ENCODE results near the gene ADCK1.
"Not testable (repeated sequence)": the region's sequence is repeated elsewhere in the genome, so short reads cannot be mapped to it uniquely, and the experiment has no call there.

Gene ADCK1

DNA sequence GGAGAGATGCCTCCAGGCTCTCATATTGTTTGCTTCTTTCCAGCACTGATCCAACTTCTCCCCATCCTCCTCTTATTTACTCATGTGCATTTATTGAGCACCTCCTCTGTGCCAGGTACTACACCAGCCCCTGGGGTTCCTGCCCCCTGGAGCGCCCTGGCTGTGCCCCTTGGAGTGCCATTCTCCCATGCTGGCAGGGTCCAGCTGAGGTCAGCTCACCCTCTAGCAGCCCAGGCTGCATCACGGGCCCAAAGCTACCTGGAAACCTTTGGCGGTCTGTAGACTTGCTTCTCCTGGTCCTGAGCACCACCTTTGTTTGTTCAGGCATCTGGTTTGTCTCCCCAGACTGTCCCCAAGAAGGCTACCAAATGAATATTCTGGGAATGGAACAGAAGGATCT, 67.0 kb downstream of the ADCK1 start:
- DNase-seq (ENCODE audit: low spot score) = no peak

DNA sequence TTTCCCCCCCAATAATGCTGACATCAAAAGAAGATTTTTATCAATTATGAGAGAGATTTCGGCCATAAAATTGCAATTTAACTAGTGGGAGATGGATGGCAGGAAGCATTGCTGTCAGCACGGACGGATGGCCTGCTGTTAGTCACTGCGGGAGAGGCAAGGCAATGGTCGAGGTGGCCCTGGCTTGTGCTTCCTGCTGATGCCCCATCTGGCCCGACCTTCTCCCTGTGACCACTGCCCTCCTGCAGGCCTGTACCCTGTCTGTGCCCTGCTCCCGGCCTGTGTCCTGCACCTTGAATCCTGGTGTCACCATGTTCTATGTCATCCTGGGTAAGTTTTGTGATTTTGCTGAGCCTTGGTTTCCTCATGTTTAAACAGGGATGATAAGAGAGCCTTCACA, 67.6 kb downstream of the ADCK1 start:
- no peak for DNase-seq (ENCODE audit: low spot score)

DNA sequence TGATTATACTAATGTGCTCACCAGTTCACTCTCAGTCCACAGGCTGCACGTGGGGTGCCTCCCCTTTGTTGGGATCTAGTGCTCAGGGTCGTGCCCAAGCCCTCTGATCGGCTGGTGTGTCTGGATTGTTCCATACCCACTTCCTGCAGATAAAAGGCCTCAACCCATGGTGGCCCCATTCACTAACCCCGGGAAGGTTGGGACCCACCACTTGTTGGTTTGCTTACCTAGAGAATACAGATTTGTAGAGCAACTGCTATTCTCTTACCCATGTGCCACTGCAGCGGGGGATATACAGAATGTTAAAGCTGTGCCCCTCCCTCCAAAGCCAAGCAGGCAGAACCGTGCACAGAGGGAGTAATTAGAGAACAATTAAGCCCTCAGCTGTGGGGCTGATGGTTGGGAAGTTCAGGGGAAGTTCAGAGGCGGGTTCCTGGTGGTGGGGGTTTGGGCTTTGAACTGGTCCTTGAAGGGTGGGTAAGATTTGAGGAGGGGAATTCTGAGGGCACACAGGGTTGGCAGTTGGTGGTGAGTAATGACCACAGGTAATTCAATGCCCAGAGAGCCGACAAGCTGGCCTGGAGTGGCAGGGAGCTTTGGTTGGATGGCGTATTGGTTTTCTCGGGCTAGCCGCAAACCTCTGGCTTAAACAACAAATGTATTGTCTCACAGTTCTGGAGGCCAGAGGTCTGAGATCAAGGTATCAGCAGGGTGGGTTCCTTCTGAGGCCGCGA, 68.8 kb downstream of the ADCK1 start:
- DNase-seq (ENCODE audit: low spot score) = no peak

DNA sequence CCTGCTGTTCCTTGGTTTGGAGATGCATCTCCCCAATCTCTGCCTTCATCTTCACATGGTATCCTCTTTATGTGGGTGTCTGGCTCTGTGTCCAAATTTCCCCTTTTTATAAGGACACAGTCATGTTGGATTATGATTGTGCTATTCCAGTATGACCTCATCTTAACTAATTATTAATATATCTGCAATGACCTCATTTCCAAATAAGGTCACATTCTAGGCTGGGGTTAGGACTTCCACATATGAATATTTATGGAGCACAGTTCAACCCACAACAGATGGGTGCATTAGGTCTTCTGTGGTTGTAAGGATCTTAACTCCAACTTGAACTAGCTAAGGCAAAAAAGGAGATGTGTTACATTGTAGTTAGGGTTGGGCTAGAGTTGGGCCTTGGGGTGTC, 69.4 kb downstream of the ADCK1 start:
- DNase-seq (ENCODE audit: low spot score) = no peak

DNA sequence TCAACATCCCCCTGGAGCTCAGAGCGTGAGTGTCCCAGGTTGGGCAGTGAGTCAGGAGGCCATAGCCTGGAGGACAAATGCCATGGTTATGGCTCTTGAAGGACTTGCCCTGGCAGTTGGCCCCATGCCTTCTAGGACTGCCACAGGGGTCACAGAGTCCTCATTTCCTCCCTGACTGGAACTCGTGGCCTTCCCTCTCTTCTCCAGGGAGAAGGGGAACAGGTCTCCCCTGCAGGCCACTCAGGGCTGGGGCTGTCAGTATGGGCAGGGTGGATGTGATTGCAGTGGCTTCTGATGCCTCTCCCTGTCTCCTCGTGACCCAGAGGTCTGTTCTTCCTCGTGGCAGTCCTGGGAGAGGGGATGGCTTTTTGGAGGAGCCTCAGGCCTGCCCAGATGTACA, 70.7 kb downstream of the ADCK1 start:
- no peak for DNase-seq (ENCODE audit: low spot score)

DNA sequence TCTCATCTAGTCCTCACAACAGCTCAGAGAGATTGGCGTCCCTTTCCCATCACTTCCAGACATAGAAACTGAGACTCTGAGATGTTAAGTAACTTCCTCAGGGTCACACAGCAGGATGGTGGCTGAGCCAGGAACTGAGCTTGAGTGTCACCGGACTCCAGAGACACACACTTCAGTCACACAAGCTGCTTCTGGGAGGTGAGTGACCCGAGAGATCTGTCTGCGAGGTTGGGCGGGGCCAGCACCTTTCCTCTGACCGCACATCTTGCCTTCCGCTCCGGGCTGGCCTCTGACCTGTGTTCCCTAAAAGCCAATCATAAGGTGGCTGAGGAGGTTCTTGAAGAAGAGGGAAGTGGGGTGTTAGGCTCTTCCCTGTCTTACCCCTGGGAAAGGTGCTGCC, 72.2 kb downstream of the ADCK1 start:
- DNase-seq (ENCODE audit: low spot score) = no peak

DNA sequence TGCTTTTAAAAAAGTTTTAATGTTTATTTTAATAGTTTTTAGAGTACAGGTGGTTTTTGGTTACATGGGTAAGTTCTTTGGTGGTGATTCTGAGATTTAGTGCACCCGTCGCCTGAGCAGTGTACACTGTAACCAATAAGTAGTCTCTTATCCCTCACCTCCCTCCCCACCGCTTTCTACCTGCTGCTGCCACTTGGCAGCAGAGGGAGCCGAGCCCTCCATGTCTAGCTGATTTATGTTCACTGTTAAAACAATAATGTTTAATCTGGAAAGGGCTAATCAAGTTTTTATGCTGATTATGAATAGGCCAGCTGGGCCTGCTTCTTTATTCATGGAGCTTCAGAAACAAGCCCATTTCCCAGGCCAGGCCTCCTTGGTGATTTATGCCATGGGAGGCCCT, 73.1 kb downstream of the ADCK1 start:
- no peak for DNase-seq (ENCODE audit: low spot score)

DNA sequence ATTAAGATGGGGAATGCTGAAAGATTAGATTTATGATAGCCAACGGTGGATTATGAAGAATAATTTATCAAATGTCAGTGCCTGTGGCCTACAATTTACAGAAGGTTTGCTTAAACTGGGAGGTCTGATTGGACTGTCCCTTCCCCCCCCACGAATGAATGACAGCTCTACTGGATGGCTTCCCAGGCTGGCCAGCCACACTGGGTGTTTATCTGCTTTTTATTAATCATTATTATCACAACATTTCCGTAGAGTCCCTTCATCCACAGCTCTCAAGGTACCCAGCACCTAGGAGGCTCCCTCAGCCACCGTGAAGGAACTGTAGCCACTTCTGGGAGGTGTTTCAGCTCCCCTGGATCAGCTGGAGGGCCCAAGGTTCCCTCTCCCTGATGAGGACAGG, 78.9 kb downstream of the ADCK1 start:
- DNase-seq (ENCODE audit: low spot score) = no peak

DNA sequence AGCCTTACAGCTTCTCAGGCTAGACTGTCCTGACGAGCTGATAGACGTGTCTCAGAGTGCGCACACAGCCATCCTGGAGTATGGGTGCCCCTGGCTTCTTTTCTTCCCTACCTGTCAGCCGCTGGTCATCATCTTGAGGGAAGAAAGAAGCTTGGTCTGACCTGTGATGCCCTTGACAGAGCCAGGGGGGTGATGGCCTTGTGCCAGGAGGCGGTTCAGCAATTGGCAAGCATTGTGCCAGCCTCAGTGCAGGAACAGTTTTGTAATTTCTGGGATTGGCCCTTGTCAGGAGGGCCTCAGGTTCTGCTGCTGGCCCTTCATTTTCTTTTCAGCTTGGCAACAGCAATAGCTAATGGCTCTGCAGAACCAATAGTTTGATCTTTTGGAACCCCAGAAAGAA, 80.1 kb downstream of the ADCK1 start:
- no peak for DNase-seq (ENCODE audit: low spot score)

DNA sequence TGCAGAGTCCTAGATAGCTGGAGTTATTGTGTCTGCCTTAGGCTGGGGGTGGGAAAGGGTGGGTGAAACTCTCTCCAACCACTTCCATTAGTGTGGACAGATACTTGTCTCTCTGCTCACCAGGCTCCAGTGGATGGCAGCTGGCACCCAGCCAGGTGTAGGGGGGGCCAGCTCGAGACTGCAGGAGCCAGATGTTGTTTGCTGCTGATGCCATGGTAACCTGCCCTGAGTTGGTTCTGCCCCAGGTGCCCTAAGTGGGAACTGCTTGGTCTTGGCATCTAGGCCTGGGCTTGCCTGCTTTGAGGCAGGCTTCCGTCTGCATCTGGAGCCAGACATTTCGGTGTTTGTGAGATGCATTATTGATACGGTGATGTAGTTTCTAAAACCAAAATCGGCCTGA, 82.2 kb downstream of the ADCK1 start:
- DNase-seq (ENCODE audit: low spot score) = no peak

DNA sequence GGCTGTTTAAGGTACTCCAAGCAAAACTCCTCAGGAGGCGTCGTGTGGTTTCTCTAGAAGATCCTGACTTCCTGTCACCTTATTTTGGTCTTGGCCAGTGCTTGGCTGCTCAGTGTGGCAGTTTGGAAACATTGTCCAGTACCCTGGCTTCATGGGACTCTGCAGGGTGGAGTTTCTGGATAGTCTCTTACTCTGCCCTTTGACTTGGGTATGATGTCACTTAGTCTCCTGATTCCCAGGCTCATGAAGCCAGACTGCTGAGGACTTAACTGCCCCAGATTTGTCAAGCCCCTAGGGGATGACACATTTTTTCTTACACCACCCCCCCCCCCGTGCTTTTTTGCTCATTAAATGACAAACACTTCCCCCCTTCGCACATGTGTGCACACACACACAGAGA, 82.7 kb downstream of the ADCK1 start:
- DNase-seq (ENCODE audit: low spot score) = no peak

DNA sequence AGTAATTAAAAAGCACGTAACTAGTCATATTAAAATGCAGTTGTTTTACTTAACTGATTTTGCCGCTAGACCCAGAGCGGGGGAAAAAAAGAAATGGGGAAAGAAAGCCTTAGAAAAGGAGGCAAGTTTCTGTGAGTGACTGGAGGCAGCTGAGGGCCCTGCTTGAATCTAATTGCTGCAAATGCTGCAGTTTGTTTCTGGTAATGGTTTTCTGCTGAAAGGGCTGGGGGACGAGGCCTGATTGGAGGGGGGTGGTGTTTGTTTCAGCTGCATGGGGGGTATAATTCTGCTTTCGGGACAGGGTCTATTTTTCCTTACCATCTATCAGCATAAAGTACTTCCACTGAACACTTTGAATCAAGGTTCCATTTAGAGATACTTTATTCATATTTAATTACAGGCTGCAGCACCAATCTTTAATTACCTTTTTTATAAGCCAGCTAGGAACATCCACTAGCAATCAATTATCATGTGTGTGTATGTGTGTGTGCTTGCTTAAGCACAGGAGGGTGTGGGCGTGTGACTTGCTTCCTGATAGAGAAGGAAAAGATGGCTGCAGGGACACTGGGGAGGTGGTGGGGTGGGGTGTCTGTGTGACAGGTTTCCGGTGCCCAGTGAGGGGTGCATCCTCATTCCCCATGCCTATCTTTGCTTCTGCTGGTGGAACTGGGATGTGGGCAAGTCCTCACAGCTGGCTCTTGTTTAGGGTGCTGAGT, 83.4 kb downstream of the ADCK1 start:
- DNase-seq (ENCODE audit: low spot score) = no peak

DNA sequence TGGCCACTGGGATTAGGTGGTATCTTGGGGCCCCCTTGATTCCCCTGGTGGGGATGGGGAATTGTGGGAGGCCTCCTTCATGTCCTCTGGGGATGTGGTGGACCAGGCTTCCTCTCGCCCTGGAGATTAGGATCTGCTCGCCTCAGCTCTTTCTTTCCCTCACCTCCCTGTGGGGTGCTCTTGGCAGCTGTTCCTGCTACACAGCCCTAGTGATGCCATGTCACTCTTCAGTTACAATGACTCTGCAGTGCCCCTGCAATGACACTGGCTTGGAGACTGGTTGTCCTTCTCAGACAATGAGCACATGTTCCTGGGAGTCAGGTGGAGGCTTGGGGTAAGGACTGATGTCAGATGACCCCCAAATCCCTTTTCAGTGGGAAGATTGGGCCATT, 83.9 kb downstream of the ADCK1 start:
- DNase-seq (ENCODE audit: low spot score) = no peak

DNA sequence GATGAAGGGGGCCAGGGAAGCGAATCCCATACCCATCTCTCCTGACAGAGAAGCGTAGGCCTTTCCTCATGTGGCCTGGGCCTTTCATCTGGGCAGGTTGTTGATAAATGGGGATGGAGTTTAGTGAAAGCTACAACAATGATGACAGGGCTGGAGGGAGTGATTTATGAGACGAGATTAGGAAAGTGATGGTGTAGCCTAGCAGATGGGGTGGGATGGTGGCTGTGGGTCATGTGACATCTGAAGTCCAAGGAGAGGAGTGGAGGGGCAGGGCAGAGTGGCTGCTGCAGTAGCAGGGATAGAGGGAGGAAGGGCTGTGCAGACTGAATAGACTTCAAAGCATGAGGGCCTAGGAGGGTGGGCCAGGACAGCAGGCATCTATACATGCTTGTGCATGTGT, 85.5 kb downstream of the ADCK1 start:
- DNase-seq (ENCODE audit: low spot score) = no peak

DNA sequence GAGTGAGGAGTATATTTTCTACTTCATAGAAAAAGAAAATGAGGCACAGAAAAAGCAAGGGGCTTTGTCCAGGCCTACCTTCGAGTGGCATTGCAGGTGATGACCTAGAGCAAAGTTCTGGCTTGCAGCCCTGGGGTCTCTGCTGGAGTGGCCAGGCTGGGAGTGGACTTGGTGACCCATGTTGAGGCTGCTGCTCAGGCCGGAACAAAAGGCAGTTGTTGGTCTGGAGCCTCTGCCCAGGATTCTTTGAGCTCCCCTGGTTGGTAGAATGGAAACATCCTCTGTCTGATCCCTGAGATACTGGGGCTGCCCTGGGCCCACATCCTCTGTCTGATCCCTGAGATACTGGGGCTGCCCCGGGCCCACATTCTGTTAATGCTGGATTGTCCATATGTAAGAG, 86.1 kb downstream of the ADCK1 start:
- DNase-seq (ENCODE audit: low spot score) = no peak

DNA sequence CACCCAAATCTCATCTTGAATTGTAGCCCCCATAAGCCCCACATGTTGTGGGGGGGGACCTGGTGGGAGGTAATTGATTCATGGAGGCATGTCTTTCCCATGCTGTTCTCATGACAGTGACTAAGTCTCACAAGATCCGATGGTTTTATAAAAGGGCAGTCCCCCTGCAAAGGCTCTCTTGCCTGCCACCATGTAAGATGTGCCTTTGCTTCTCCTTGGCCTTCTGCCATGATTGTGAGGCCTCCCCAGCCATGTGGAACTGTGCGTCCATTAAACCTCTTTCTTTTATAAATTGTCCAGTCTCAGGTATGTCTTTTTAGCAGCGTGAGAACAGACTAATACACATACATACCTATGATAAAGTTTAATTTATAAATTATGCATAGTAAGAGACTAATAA, 89.0 kb downstream of the ADCK1 start:
- DNase-seq (ENCODE audit: low spot score) = not testable (repeated sequence)

DNA sequence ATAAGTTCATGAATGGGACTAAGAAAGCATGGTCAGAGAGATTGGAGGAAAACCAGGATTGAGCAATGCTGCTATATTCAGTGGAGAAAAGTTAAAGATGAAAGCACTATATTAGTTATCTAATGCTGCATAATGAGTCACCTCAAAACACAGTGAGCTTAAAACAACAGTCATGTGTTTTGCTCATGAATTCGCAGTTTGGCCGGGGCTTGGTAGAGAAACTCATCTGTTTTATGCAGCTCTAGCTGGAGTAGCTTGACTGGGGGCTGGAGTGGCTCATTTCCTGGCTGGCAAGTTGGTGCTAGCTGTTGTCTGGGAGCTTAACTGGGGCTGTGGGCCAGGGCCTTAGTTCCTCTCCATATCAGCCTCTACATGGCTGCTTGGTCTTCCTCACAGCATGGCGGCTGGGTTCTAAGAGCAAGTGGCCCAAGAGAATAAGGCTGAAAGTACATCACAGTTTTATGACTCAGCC, 90.1 kb downstream of the ADCK1 start:
- DNase-seq (ENCODE audit: low spot score) = no peak

DNA sequence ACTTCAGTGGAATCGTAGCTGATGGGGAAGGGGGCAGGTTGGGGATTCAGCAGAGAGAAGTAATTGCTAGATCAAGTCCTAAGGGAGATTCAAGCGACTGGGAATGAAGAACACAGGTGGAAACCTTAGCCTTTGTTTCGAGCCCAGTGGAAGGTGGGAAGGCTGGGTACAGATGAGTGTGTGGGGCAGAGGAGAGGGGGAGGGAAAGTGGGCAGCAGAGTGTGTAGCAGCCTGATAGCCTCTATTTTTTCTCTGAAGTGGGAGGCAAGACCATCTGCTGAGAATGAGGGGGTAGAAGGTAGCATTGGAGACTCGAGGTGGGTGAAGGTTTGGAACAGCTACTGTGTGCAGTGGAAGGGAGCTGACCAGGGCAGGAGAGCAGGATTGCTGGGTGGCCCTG, 91.0 kb downstream of the ADCK1 start:
- no peak for DNase-seq (ENCODE audit: low spot score)

DNA sequence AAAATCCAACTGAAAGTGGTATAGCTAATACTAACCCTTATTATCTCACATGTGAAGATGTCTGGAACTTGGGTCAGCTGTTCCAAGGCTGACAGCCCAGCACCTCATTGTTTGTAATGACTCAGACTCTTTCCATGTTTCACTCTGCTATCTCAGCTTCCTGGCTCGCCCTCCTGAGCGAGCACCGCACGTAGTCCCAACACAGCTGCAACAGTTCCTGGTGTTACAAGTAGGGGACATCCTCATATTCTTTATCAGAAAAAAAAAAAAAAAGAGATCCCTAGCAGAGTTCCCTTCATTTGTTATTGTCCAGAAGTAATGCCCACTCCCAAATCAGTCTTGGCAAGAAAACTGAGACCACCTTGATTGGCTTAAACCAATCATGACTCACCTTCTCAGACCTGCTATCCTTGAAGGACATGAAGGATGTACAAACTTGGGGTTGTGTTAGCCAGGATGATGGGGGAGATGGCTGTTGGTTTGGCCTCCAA, 92.5 kb downstream of the ADCK1 start:
- DNase-seq (ENCODE audit: low spot score) = no peak

DNA sequence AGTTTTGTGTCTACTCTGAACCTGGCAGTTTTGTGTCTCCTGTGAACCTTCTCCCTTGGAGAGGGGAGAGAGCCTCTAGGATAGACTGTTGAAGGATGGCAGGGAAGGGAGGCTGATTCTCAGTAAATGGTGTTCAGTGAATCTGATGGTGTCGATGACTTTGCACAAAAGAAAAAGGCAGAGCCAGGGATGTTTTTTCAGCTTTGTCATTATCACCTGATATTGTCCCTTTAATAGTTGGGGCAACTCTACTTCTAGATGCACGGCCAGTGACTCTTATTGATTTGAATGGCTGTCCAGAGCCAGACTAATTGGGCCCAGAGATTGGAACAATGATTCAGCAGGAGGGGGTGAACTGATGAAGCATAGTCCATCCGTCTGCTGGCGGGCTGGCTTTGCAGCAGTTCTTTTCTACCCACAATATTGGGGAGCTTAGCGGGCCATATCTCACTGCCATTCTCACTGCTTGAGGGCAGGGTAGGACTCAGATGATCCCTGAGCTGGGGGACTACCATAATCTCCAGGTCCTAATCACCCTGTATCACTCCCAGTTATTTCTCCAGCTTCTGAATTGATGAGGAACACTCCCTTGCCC, 93.1 kb downstream of the ADCK1 start:
- DNase-seq (ENCODE audit: low spot score) = no peak

DNA sequence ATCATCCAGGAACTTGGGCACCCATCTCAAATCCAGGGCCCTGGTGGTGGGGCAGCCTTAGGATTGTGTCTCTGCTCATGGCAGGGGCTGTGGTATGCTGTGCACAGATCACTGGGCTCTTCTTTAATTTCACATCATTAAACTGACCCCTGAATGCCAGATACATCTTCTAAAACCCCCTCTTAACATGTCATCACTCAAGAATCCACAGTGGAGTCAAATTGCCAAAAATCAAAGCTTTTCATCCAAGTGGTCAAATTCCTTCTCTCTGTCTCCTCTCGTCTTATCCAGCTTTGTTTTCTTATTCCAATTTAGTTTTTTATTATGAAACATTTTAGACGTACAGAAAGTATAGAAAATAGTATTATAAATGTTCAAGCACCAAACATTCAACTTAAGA, 97.5 kb downstream of the ADCK1 start:
- no peak for DNase-seq (ENCODE audit: low spot score)

DNA sequence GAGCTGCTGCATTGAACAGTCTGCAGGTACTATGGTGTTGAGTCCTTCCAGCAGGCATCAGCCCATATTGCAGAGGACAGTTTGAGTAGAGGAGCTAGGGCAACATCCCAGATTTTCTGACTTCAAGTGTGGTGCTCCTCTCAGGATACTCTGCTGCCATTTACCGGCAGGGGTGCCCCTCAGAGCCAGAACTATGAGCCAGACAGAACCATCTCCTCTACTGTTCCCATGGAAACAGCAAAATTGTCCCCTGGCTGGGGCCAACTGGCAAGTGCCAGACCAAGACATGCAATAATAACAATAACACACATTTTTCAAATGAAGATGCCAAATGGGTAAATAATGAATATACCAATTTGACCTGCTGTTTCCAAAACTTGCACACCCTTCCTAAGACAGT, 102.9 kb downstream of the ADCK1 start:
- no peak for DNase-seq (ENCODE audit: low spot score)

DNA sequence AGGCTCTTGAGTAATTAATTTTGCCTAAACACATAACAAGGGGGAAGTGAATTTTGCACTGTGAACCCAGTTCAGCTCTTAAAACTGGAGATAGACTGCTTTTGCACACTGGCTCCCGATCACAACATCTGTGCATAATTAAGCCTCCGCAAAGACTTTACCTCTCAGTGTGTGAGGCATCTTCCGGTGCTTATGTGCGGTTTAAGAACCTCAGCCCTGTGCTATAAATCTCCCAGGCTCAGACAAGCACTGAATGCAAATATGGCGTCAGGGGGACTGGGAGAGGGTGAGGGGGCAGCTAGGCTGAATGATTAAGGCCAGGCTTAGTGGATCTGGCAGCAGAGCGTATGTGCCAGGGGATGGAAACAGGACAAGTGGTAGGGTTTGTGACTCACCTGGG, 103.3 kb downstream of the ADCK1 start:
- DNase-seq (ENCODE audit: low spot score) = no peak
